IMR-90 (cell line): ENCODE data around the gene PARD3. TPM values are rescaled to one million over a fixed set of nuclear protein-coding genes. Genes with fewer than 3 reads are reported as not detected.

Experiments used
- ATAC-seq: fragments of 200-7000 bp; cut with Tn5 transposase; 2 replicates; pipeline ENCODE4 v1.9.1; 2020; ENCODE audit warnings: low read depth, mild to moderate bottlenecking, moderate library complexity
- BruUV-seq: library from RNA; stranded (reverse); fragments of 400-500 nt; replicated peaks from 2 replicates; lab custom pipeline; 2021; lab: Mats Ljungman, UMichigan
- CTCF ChIA-PET: fragments of 300-600 bp; formaldehyde crosslinking; extraction: SDS; loops from one replicate; lab custom pipeline; 2021; ENCODE audit warnings: antibody characterized with exemption; lab: Yijun Ruan, JAX
- POLR2A ChIA-PET: fragments of 300-600 bp; sonication (Branson Sonifier 250); formaldehyde crosslinking; loops from one replicate; lab custom pipeline; 2022; ENCODE audit warnings: antibody characterized with exemption; ENCODE audit not compliant: unreplicated experiment; lab: Charles Lee
- DNase-seq: peaks from one replicate; pipeline ENCODE4 v3.0.0; 2013
- H2AFZ ChIP-seq: replicated peaks from 2 replicates; pipeline ENCODE3; 2013; ENCODE audit warnings: low read length, mild to moderate bottlenecking; ENCODE audit not compliant: poor library complexity
- H2AK5ac ChIP-seq: 2 replicates; pipeline ENCODE4 v1.6.1; 2013; ENCODE audit warnings: low read depth, low read length, inconsistent platforms
- H2AK9ac ChIP-seq: replicated peaks from 2 replicates; pipeline ENCODE3; 2013; ENCODE audit warnings: mild to moderate bottlenecking, low read depth, low read length, moderate library complexity; ENCODE audit not compliant: poor library complexity
- H2BK120ac ChIP-seq: 2 replicates; pipeline ENCODE4 v1.6.1; 2013; ENCODE audit warnings: low read depth, low read length, inconsistent platforms
- H2BK15ac ChIP-seq: 3 replicates; pipeline ENCODE4 v1.6.1; 2013; ENCODE audit warnings: low read depth, low read length, inconsistent platforms
- H2BK20ac ChIP-seq: 2 replicates; pipeline ENCODE4 v1.6.1; 2013; ENCODE audit warnings: low read depth, mild to moderate bottlenecking, inconsistent platforms, low read length, moderate library complexity
- H2BK5ac ChIP-seq: 2 replicates; pipeline ENCODE4 v1.6.1; 2013; ENCODE audit warnings: mild to moderate bottlenecking, low read depth, low read length, inconsistent platforms; ENCODE audit not compliant: poor library complexity, severe bottlenecking
- H3K14ac ChIP-seq: replicated peaks from 2 replicates; pipeline ENCODE4 v1.6.1; 2013; ENCODE audit warnings: low read depth, low read length, inconsistent platforms
- H3K18ac ChIP-seq: 2 replicates; pipeline ENCODE4 v1.6.1; 2013; ENCODE audit warnings: low read depth, low read length, control low read depth
- H3K23ac ChIP-seq: 2 replicates; pipeline ENCODE4 v1.6.1; 2013; ENCODE audit warnings: low read depth, low read length, inconsistent platforms
- H3K27ac ChIP-seq: 2 replicates; pipeline ENCODE4 v1.5.1; 2013; ENCODE audit warnings: mild to moderate bottlenecking, control low read depth, low read length; ENCODE audit not compliant: insufficient read depth
- H3K27me3 ChIP-seq: 2 replicates; pipeline ENCODE4 v1.6.1; 2013; ENCODE audit warnings: low read length; ENCODE audit not compliant: control insufficient read depth, insufficient read depth
- H3K36me3 ChIP-seq: 2 replicates; pipeline ENCODE4 v1.6.1; 2013; ENCODE audit warnings: low read length, mixed read lengths; ENCODE audit not compliant: control insufficient read depth, insufficient read depth
- H3K4ac ChIP-seq: 2 replicates; pipeline ENCODE4 v1.6.1; 2013; ENCODE audit warnings: low read depth, low read length, inconsistent platforms
- H3K4me1 ChIP-seq: 2 replicates; pipeline ENCODE4 v1.6.1; 2013; ENCODE audit warnings: low read length, mixed read lengths; ENCODE audit not compliant: control insufficient read depth, insufficient read depth
- H3K4me2 ChIP-seq: 2 replicates; pipeline ENCODE4 v1.6.1; 2013; ENCODE audit warnings: low read depth, mild to moderate bottlenecking, control low read depth, low read length, moderate library complexity
- H3K4me3 ChIP-seq: 2 replicates; pipeline ENCODE4 v1.5.1; 2013; ENCODE audit warnings: low read depth, mild to moderate bottlenecking, control low read depth, low read length, moderate library complexity; ENCODE audit not compliant: insufficient read depth
- H3K56ac ChIP-seq: 2 replicates; pipeline ENCODE4 v1.6.1; 2013; ENCODE audit warnings: low read length, inconsistent platforms; ENCODE audit not compliant: insufficient read depth; ENCODE audit errors: extremely low read depth
- H3K79me1 ChIP-seq, 2 experiments: 2 replicates each; pipeline ENCODE4 v1.6.1; 2013; ENCODE audit warnings: low read length in 2 of 2, inconsistent platforms in 1 of 2, low read depth in 1 of 2
- H3K9ac ChIP-seq: 2 replicates; pipeline ENCODE4 v1.6.1; 2013; ENCODE audit warnings: low read depth, low read length, control low read depth
- H3K9me1 ChIP-seq: 2 replicates; pipeline ENCODE4 v1.6.1; 2013; ENCODE audit warnings: low read length, inconsistent platforms; ENCODE audit not compliant: insufficient read depth
- H3K9me3 ChIP-seq: 2 replicates; pipeline ENCODE4 v1.6.1; 2013; ENCODE audit warnings: low read length; ENCODE audit not compliant: control insufficient read depth, insufficient read depth
- H4K20me1 ChIP-seq: 2 replicates; pipeline ENCODE4 v1.6.1; 2013; ENCODE audit warnings: low read length, inconsistent platforms; ENCODE audit not compliant: insufficient read depth
- H4K5ac ChIP-seq: 2 replicates; pipeline ENCODE4 v1.6.1; 2013; ENCODE audit warnings: mild to moderate bottlenecking, low read depth, low read length, control low read depth
- H4K8ac ChIP-seq, 2 experiments: 2 replicates each; pipeline ENCODE4 v1.6.1; 2013; ENCODE audit warnings: low read depth in 2 of 2, low read length in 2 of 2, control low read depth in 1 of 2, inconsistent platforms in 1 of 2
- H4K91ac ChIP-seq: 2 replicates; pipeline ENCODE4 v1.6.1; 2013; ENCODE audit warnings: low read depth, low read length, inconsistent platforms; ENCODE audit not compliant: insufficient read depth
- BHLHE40 ChIP-seq: fragments of 150-350 bp; IDR thresholded peaks from 2 replicates; pipeline ENCODE4 v1.6.1; 2016; ENCODE audit warnings: mild to moderate bottlenecking, low read depth, low read length
- CEBPB ChIP-seq: IDR thresholded peaks from 2 replicates; pipeline ENCODE4 v1.6.1; 2012; ENCODE audit warnings: low read depth, low read length, improper control_type of control experiment
- FOS ChIP-seq: fragments of 150-350 bp; IDR thresholded peaks from 2 replicates; pipeline ENCODE4 v1.6.1; 2016; ENCODE audit warnings: low read depth, low read length
- MXI1 ChIP-seq: IDR thresholded peaks from 2 replicates; pipeline ENCODE4 v1.6.1; 2012; ENCODE audit warnings: low read depth, mild to moderate bottlenecking, low read length, moderate library complexity, borderline replicate concordance
- NFE2L2 ChIP-seq: fragments of 150-350 bp; IDR thresholded peaks from 2 replicates; pipeline ENCODE4 v1.6.1; 2016; ENCODE audit warnings: low read depth, mild to moderate bottlenecking, low read length
- POLR2A ChIP-seq: IDR thresholded peaks from 2 replicates; pipeline ENCODE4 v1.6.1; 2012; ENCODE audit warnings: mild to moderate bottlenecking, low read depth, low read length
- RAD21 ChIP-seq: IDR thresholded peaks from 2 replicates; pipeline ENCODE4 v1.6.1; 2012; ENCODE audit warnings: low read length, improper control_type of control experiment
- RCOR1 ChIP-seq: IDR thresholded peaks from 2 replicates; pipeline ENCODE4 v1.6.1; 2012; ENCODE audit warnings: mild to moderate bottlenecking, low read length, improper control_type of control experiment; ENCODE audit not compliant: insufficient replicate concordance
- RFX5 ChIP-seq: IDR thresholded peaks from 2 replicates; pipeline ENCODE4 v1.8.0; 2012; ENCODE audit warnings: low read depth, mild to moderate bottlenecking, low read length, moderate library complexity
- SMC3 ChIP-seq: fragments of 150-350 bp; IDR thresholded peaks from 2 replicates; pipeline ENCODE4 v1.6.1; 2016; ENCODE audit warnings: low read depth, mild to moderate bottlenecking, antibody characterized with exemption, low read length, moderate library complexity
- WGBS, 2 experiments: methylation state at CpG; one replicate each; pipeline versions ENCODE4 v1.1.5 to v1.1.7; 2013; ENCODE audit warnings: missing lambda C conversion rate in 2 of 2; ENCODE audit not compliant: insufficient read length in 1 of 2; ENCODE audit errors: extremely low coverage in 2 of 2; 5-methylcytosine and 5-hydroxymethylcytosine counted together
- dilution Hi-C: fragments of 300-500 bp; cut with HindIII; formaldehyde crosslinking; loops from one replicate; pipeline ENCODE4 v1.14.3; 2018; ENCODE audit warnings: low sequenced_read_pairs; ENCODE audit not compliant: unreplicated experiment
- in situ Hi-C: fragments of 300-500 bp; cut with MboI; formaldehyde crosslinking; loops from 3 replicates; pipeline ENCODE4 v1.14.3; 2019; ENCODE audit warnings: low sequenced_read_pairs, inconsistent platforms, mixed read lengths
- intact Hi-C: fragments of 100-400 bp; cut with micrococcal nuclease; formaldehyde crosslinking; loops from 2 replicates; pipeline ENCODE4 v1.10.0; 2022
- polyA plus RNA-seq, 3 experiments: library from polyadenylated mRNA; depleted of rRNA; stranded (reverse); fragments of >200 nt; gene quantifications; 2 replicates each; pipeline ENCODE4 v1.2.3, GENCODE V29; 2012; ENCODE audit warnings: low replicate concordance in 1 of 3
- total RNA-seq: library from RNA; depleted of rRNA; stranded (reverse); fragments of >200 nt; gene quantifications from 2 replicates; pipeline ENCODE4 v1.2.3, GENCODE V29; 2012
- TF ChIP-seq, protein P1 (sequence below): fragments of 150-350 bp; IDR thresholded peaks from 2 replicates; pipeline ENCODE4 v1.6.1; 2017; ENCODE audit warnings: mild to moderate bottlenecking, antibody characterized with exemption, low read length, low read depth

The PARD3 gene
- total and polyA plus RNA-seq, 2 of the 4 experiments (the other 2 are of a cell fraction) = 14.6 to 37.5 TPM

DNA sequence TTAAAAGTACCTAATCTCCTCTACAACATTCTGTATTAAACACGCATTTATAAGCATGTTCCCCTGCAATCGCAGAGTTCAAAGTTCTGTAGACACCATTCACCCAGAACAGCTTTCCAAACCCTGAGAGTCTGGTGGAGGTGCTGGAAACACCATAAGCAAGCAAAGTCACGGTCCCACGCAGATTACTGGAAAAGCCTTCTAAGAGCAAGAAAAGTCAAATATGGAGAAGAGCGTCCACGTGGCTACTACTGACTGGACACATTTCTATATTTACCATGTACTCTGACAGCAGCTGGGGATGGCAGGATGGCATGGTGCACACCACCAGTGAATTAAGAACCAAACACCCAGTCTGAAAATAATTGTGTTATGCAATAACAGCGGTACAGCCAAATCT is 97.7 kb downstream of the PARD3 start:
- H3K9me3 ChIP-seq = no peaks in the 10 kb centered on the region
- H3K9ac ChIP-seq = no peak overlapping the region
- H3K56ac ChIP-seq = no peak overlapping the region
- no peak overlapping the region for H3K23ac ChIP-seq
- dilution Hi-C loops (no loop called here), intact Hi-C loops (no loop called here), in situ Hi-C loops (no loop called here)
- no peak overlapping the region for H3K18ac ChIP-seq
- peaks cover 24% of the 10 kb centered on the region for H3K9me1 ChIP-seq
- 0 out of 2 replicates have a peak overlapping the region, but pooled peaks have one; percentile 25 for H2BK120ac ChIP-seq
- peaks cover 14% of the 10 kb centered on the region for H3K4me1 ChIP-seq
- H2AFZ ChIP-seq = no peak overlapping the region
- WGBS, 2 experiments = 100% methylated on average over 2 of the region's 7 CpGs; no CpG with 5 or more reads in 1 of the 2 experiments
- no peak overlapping the region for H4K8ac ChIP-seq
- H3K27me3 ChIP-seq = no peaks in the 10 kb centered on the region
- H2BK15ac ChIP-seq = no peak overlapping the region
- DNase-seq (no peak), ATAC-seq (no peak)
- H4K5ac ChIP-seq = no peak overlapping the region
- POLR2A ChIA-PET = no interaction called here
- no peak overlapping the region for H2BK5ac ChIP-seq
- peaks cover 9% of the 10 kb centered on the region; the same call in 1 of the 2 replicates for H4K20me1 ChIP-seq
- no peak overlapping the region for H3K27ac ChIP-seq
- no peak overlapping the region for H3K4me2 ChIP-seq
- TF ChIP-seq MXI1 (no peak), RAD21 (no peak), SMC3 (no peak), FOS (no peak), RFX5 (no peak), BHLHE40 (no peak), NFE2L2 (no peak), CEBPB (no peak), RCOR1 (no peak), POLR2A (no peak)
- TF ChIP-seq, protein P1, sequence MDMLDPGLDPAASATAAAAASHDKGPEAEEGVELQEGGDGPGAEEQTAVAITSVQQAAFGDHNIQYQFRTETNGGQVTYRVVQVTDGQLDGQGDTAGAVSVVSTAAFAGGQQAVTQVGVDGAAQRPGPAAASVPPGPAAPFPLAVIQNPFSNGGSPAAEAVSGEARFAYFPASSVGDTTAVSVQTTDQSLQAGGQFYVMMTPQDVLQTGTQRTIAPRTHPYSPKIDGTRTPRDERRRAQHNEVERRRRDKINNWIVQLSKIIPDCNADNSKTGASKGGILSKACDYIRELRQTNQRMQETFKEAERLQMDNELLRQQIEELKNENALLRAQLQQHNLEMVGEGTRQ = no peak
- no peak overlapping the region for H2AK9ac ChIP-seq
- H3K4me3 ChIP-seq = no peak overlapping the region
- no peaks in the 10 kb centered on the region for H3K36me3 ChIP-seq
- BruUV-seq = no TSS peak
- CTCF ChIA-PET = no interaction called here
- H3K4ac ChIP-seq = peak overlapping the region; percentile 9; the same call in 1 of the 2 replicates
- H2BK20ac ChIP-seq = peak overlapping the region; percentile 11; the same call in 1 of the 2 replicates
- H3K79me1 ChIP-seq = peaks cover 33 to 64% of the 10 kb centered on the region in 2 experiments
- no peak overlapping the region; the same call in 1 of the 2 replicates for H2AK5ac ChIP-seq
- H3K14ac ChIP-seq = no peak overlapping the region
- H4K91ac ChIP-seq = no peak overlapping the region
